CD4-positive, alpha-beta T cell (primary cell): ENCODE measurements around the gene GATAD2B. TPM values are rescaled to one million over a fixed set of nuclear protein-coding genes. Genes with fewer than 3 reads are reported as not detected.

ENCODE experiments used
- ATAC-seq: fragments of 200-7000 bp; cut with Tn5 transposase; one replicate; pipeline ENCODE4 v1.10.0; 2022; ENCODE audit warnings: mild to moderate bottlenecking; ENCODE audit not compliant: poor library complexity
- CTCF ChIA-PET: fragments of 350-600 bp; sonication (Branson Sonifier 250); formaldehyde crosslinking; loops from one replicate; lab custom pipeline; 2021; ENCODE audit warnings: antibody characterized with exemption, inconsistent platforms; lab: Charles Lee
- POLR2A ChIA-PET: fragments of 350-600 bp; sonication (Branson Sonifier 250); formaldehyde crosslinking; loops from one replicate; lab custom pipeline; 2021; ENCODE audit warnings: antibody characterized with exemption, inconsistent platforms; lab: Charles Lee
- DNase-seq, 14 experiments: peaks; one replicate each; pipeline ENCODE4 v3.0.0-alpha.2; 2013 to 2020; ENCODE audit warnings: mixed read lengths in 2 of 14
- H3K27ac ChIP-seq, 2 donors: one replicate each; pipeline versions ENCODE4 v1.5.1 to v1.7.0; 2013; ENCODE audit warnings: low read length in 2 of 2, low read depth in 1 of 2, mild to moderate bottlenecking in 1 of 2
- H3K27me3 ChIP-seq, 2 experiments: 1 replicate in 1 of 2; 2 replicates in 1 of 2; pipeline versions ENCODE4 v1.6.1 to v1.7.0; 2013; ENCODE audit warnings: low read length in 2 of 2, control low read depth in 1 of 2, mild to moderate bottlenecking in 1 of 2, moderate library complexity in 1 of 2; ENCODE audit not compliant: insufficient read depth in 2 of 2, control insufficient read depth in 1 of 2
- H3K36me3 ChIP-seq: one replicate; pipeline ENCODE4 v1.6.1; 2013; ENCODE audit warnings: low read length, control low read depth; ENCODE audit not compliant: insufficient read depth
- H3K4me1 ChIP-seq: one replicate; pipeline ENCODE4 v1.6.1; 2013; ENCODE audit warnings: low read length, control low read depth; ENCODE audit not compliant: insufficient read depth
- H3K4me3 ChIP-seq: one replicate; pipeline ENCODE4 v1.5.1; 2013; ENCODE audit warnings: mild to moderate bottlenecking, low read length, moderate library complexity
- H3K9me3 ChIP-seq, 2 experiments: 1 replicate in 1 of 2; 2 replicates in 1 of 2; pipeline versions ENCODE4 v1.6.1 to v1.7.0; 2013; ENCODE audit warnings: low read length in 2 of 2, mild to moderate bottlenecking in 2 of 2, control low read depth in 1 of 2, moderate library complexity in 1 of 2; ENCODE audit not compliant: control insufficient read depth in 1 of 2, insufficient read depth in 1 of 2
- H3K27ac Mint-ChIP-seq: one replicate; pipeline ENCODE4 v1.8.0; 2020; ENCODE audit warnings: mixed read lengths
- H3K27me3 Mint-ChIP-seq: one replicate; pipeline ENCODE4 v1.8.0; 2021; ENCODE audit warnings: mixed read lengths
- H3K36me3 Mint-ChIP-seq: one replicate; pipeline ENCODE4 v1.8.0; 2021; ENCODE audit warnings: low read depth, mixed read lengths
- H3K4me1 Mint-ChIP-seq: one replicate; pipeline ENCODE4 v1.8.0; 2021; ENCODE audit warnings: low read depth, mixed read lengths
- H3K4me3 Mint-ChIP-seq: one replicate; pipeline ENCODE4 v1.8.0; 2020; ENCODE audit warnings: mild to moderate bottlenecking, mixed read lengths
- H3K9me3 Mint-ChIP-seq: one replicate; pipeline ENCODE4 v1.8.0; 2020; ENCODE audit warnings: mixed read lengths
- CTCF ChIP-seq: fragments of 200-600 bp; IDR thresholded peaks from one replicate; pipeline ENCODE4 v1.8.0; 2022; ENCODE audit warnings: antibody characterized with exemption, mild to moderate bottlenecking
- intact Hi-C, 2 experiments: fragments of 100-400 bp; cut with DNase I in 1 of 2; cut with micrococcal nuclease in 1 of 2; formaldehyde crosslinking; loops; one replicate each; pipeline versions ENCODE4 v1.15.1 to v1.9.0; 2023 to 2025; cut with DNase I, micrococcal nuclease
- total RNA-seq, 174 experiments: library from RNA in 2 of 174; stranded (reverse) in 2 of 174; gene quantifications; one replicate each; pipeline ENCODE4 v1.2.3 and lab custom pipeline; 2021 to 2026

The GATAD2B gene
- total RNA-seq, 2 experiments from 2014 or later: 51.6 to 52.3 TPM

- H3K36me3 ChIP-seq: no peaks in the 10 kb centered on the region
- no peak overlapping the region for H3K4me3 ChIP-seq
- no peaks in the 10 kb centered on the region for H3K9me3 ChIP-seq
- no peak overlapping the region for H3K27ac ChIP-seq
- no peak for TF ChIP-seq CTCF
- POLR2A ChIA-PET: no interaction called here
- CTCF ChIA-PET: interaction anchor here (0.9 kb wide), 1 partner anchor 194 kb away, joined by 4 read pairs; the partner anchor contains the start of gene RAB13
- no peaks in the 10 kb centered on the region for H3K36me3 Mint-ChIP-seq
- H3K4me1 ChIP-seq: peaks cover 21% of the 10 kb centered on the region
- intact Hi-C loops: no loop called here
- no peaks in the 10 kb centered on the region for H3K9me3 Mint-ChIP-seq
- H3K4me3 Mint-ChIP-seq: no peak overlapping the region
- DNase-seq: no peak
- H3K27ac Mint-ChIP-seq: no peak overlapping the region
- no peaks in the 10 kb centered on the region for H3K27me3 ChIP-seq
- peaks cover 20% of the 10 kb centered on the region for H3K27me3 Mint-ChIP-seq
- H3K4me1 Mint-ChIP-seq: peaks cover 23% of the 10 kb centered on the region
- no peak for ATAC-seq
Observed at GRCh38 chr1:153792631-153793041, 130.1 kb downstream of the GATAD2B start.

DNA sequence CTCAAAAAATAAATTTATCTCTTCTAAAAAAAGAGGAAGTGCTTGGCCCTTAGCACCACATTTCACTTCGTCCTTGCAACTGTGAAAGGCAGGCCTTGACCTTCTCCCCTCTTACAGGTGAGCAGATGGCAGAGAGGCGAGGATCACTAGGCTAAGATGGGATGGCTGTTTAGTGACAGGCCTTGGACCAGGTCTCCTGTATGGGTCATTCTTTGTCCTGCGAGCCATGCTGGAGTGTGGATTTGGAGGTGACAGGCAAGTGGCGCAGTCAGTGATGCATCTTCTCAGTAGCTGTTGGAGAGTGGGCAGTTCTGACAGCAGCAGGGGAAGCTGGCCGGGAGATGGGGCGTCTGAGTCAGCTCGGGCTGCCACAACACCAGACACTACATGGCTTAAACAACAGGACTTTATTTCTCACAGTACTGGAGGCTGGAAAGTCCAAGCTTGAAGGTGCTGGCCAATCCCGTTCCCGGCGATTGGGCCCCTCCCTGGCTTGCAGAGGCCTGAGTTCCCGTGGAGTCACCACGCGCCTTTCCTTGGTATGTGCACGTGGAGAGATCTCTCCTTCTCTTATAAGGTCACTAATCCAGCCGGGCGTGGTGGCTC, 131.0 kb downstream of the GATAD2B start:
- Histone ChIP-seq H3K27ac (no peak overlapping the region), H3K9me3 (no peaks in the 10 kb centered on the region), H3K4me3 (no peak overlapping the region), H3K36me3 (no peaks in the 10 kb centered on the region), H3K4me1 (peaks cover 12% of the 10 kb centered on the region), H3K27me3 (no peaks in the 10 kb centered on the region)
- no peak overlapping the region for H3K4me3 Mint-ChIP-seq
- no peaks in the 10 kb centered on the region for H3K36me3 Mint-ChIP-seq
- H3K9me3 Mint-ChIP-seq: no peaks in the 10 kb centered on the region
- ChIA-PET CTCF (interaction anchor here (0.9 kb wide), 1 partner anchor 195 kb away, joined by 4 read pairs; the partner anchor contains the start of gene RAB13), POLR2A (no interaction called here)
- no peak for TF ChIP-seq CTCF
- peaks cover 21% of the 10 kb centered on the region for H3K27me3 Mint-ChIP-seq
- no peak overlapping the region for H3K27ac Mint-ChIP-seq
- H3K4me1 Mint-ChIP-seq: peaks cover 18% of the 10 kb centered on the region
- ATAC-seq (no peak), DNase-seq (peak in 2 of 14 experiments; percentile 51 to 67)
- intact Hi-C loops: no loop called here

DNA sequence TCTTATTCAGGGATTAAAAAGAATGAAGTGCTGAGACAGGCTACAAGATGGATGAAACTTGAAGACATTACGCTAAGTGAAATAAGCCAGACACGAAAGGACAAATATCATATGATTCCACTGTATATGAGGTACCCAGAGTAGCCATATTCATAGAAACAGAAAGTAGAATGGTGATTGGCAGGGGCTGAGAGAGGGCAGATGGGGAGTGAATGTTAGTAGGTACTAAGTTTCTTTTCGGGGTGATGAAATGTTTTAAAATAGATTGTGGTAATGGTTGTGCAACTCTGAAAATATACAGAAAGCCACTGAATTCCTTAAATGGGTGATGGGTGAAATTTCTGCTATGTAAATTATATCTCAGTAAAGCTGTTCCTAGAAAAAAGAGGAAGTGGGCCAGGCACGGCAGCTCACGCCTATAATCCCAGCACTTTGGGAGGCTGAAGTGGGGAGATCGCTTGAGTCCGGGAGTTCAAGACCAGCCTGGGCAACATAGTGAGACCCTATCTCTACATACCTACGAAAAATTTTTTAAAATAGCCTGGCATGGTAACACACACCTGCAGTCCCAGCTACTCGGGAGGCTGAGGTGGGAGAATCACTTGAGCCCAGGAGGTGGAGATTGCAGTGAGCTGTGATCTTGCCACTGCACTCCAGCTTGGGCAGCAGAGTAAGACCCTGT, 131.7 kb downstream of the GATAD2B start:
- DNase-seq: peak in 3 of 14 experiments; percentile 51 to 58 (median 54)
- H3K9me3 ChIP-seq: no peaks in the 10 kb centered on the region
- ATAC-seq: peak; percentile 59
- no peaks in the 10 kb centered on the region for H3K36me3 ChIP-seq
- H3K27ac ChIP-seq: no peak overlapping the region
- Mint-ChIP-seq H3K27me3 (peaks cover 21% of the 10 kb centered on the region), H3K4me3 (peak overlapping the region; percentile 18), H3K27ac (no peak overlapping the region), H3K4me1 (peaks cover 18% of the 10 kb centered on the region), H3K9me3 (no peaks in the 10 kb centered on the region), H3K36me3 (no peaks in the 10 kb centered on the region)
- H3K27me3 ChIP-seq: no peaks in the 10 kb centered on the region
- no peak overlapping the region for H3K4me3 ChIP-seq
- peaks cover 11% of the 10 kb centered on the region for H3K4me1 ChIP-seq
- ChIA-PET CTCF (no interaction called here), POLR2A (no interaction called here)
- no peak for TF ChIP-seq CTCF
- intact Hi-C loops: no loop called here
